Measurements from ENCODE around the gene ECE2. TPM values are rescaled to one million over a fixed set of nuclear protein-coding genes. Genes with fewer than 3 reads are reported as not detected.

ECE2 gene
- total RNA-seq: not detected

GRCh38 chr3:184275961-184276910 is at the start of gene ECE2:
TSS of gene ECE2 (plus strand) at chr3:184276022. CDS start at chr3:184276154, 132 bp downstream.
- CTCF ChIA-PET: no interaction called here
- POLR2A ChIA-PET: no interaction called here

DNA sequence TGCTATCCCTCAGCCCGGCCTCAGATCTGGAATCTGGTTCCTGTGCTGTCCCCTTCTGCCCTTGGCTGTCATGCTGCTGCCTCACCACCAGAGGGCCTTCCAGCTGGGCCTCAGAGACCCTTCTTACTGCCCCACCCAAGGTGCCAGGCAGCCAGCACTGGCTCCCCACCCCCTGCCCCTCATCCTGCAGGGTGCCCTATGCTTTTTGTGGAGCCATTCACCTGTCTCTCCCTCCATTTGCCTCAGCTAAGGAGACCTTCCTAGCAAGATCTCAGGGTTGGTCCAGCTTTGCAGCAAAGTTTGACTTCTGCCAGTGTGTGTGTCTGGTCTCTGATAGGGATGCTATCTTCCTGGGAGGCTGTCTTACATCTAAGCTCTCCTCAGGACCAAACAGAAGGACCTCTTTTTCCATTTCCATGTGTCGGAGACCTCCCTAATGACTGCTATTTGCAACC is 48.3 kb upstream of the ECE2 start:
- POLR2A ChIA-PET: interaction anchor here (1.4 kb wide), 1 partner anchor 23 kb away, joined by 3 read pairs; no protein-coding TSS in a partner anchor

DNA sequence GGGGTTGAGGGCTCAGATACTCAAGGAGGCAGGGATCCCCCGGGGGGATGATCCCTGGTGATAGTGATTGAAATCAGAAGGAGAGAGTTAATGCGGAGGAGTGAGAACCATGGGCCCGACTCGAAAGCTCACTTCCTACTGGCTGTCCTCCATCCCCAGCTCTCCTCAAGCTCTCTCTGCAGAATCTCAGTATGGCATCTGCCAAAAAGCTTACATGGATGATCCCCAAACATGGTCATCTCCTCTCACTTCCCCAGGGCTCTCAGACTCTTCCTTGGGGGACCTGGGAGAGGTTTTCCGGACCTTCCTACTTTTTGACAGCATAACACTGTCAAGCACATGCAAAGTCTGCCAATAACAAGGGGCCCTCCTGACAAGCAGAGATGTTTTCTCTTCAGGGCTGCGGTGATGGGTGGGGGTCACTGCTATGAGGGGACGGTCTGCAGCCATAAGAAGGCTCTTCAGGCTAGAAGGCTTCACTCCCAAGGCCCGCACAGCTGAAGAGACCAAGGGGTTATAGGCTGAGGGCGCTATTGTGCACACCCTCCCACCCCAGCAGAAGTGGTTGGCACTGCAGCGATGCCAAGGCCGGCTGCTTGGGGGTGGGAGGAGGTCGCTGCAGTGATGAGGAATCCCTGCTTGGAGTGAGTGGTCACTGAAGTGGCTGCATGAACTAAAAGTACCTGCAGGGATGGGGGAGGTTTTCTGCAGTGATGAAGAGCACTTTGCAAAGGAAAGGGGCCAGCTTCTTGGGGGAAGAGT is 47.3 kb upstream of the ECE2 start:
- ChIA-PET POLR2A (interaction anchor here (0.6 to 1.4 kb wide), 3 partner anchors 22 to 143 kb away, joined by 3 to 5 read pairs (median 3); no protein-coding TSS in a partner anchor), CTCF (interaction anchor here (0.6 to 4.1 kb wide), 17 partner anchors 9 to 457 kb away, joined by 3 to 29 read pairs (median 4); partner anchors contain the start of genes EEF1AKMT4 and FAM131A)

More for the DNA sequence above, 48.3 kb upstream of the ECE2 start:
- CTCF ChIA-PET: interaction anchor here (0.6 to 4.1 kb wide), 23 partner anchors 8 to 456 kb away, joined by 3 to 29 read pairs (median 4); partner anchors contain the start of genes EEF1AKMT4 and FAM131A

GRCh38 chr3:184229394-184230080 is 46.3 kb upstream of the ECE2 start, which contains the start of gene VWA5B2:
TSS of gene VWA5B2 (plus strand) at chr3:184229585. CDS start at chr3:184230529, 944 bp downstream.
- ChIA-PET CTCF (interaction anchor here (0.6 to 1.4 kb wide), 4 partner anchors 18 to 292 kb away, joined by 3 read pairs; no protein-coding TSS in a partner anchor), POLR2A (interaction anchor here (0.6 to 0.7 kb wide), 2 partner anchors 60 to 302 kb away, joined by 3 to 7 read pairs; no protein-coding TSS in a partner anchor)

- CTCF ChIA-PET: interaction anchor here (0.6 to 1.4 kb wide), 5 partner anchors 17 to 291 kb away, joined by 3 read pairs; no protein-coding TSS in a partner anchor
Observed at GRCh38 chr3:184230081-184230602, 45.7 kb upstream of the ECE2 start.

DNA sequence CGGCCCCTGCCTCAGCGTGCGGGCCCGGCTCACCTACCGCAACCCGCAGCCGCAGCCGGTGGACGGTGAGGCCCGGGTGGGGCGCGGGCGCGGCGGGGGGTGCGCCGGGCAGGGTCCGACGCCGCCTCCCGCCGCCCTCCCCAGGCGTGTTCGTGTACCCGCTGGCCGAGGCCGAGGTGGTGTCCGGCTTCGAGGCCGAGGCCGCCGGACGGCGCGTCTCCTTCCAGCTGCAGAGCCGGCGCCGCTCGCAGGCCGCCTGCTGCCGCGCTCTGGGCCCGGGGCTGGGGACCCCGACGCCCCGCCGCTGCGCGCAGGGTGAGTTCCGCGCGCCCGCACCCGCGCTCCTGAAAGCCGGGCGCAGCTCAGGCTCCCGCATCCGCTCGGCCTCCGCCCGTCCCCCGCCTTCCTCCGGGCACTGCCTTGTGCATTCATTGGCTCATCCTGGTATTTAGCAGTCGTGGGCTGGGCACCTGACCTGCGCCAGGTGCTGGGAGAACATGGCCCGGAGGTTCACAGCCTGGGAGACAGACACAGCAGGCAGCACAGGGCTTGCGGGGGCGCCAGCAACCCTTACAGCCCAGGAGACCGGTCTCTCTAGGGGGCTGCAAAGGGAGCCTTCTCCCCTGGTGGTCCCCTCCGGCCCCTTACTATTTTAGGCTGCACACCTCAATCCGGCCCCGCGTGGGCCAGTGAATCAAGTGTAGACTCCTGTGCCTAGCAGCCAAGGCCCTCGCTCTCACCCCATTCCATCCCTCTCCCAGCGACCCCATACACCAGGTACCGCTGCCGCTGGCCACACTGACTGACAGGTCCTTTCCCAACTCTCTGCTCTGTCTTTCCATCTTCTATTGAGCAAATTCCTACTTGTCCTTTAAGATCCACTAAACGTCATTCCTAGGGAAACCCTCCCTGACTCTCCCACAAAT is 45.0 kb upstream of the ECE2 start:
- POLR2A ChIA-PET: interaction anchor here (0.6 to 0.7 kb wide), 2 partner anchors 59 to 1257 kb away, joined by 3 read pairs; no protein-coding TSS in a partner anchor

More at GRCh38 chr3:184230081-184230602, 45.7 kb upstream of the ECE2 start:
- POLR2A ChIA-PET: interaction anchor here (0.7 kb wide), 1 partner anchor 60 kb away, joined by 3 read pairs; no protein-coding TSS in a partner anchor

DNA sequence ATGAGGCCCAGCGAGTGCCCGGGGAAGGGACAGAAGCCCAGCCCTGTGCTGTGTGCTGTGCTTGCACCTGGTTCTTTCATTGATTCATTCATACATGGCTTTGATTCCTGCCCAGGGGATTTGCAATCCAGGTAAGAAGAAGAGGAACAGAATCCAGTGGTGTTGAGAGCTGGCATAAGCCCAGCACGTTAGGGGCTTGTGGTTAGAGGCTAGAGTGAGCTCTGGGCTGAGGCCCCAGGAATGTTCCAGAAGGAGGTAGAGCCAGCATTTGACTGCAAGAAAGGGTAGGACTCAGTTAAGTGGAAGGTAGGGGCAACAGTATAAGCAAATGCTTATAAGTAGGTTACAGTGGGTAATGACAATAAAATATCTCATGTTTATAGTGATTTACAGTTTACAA is 44.2 kb upstream of the ECE2 start:
- CTCF ChIA-PET: interaction anchor here (0.6 to 1.1 kb wide), 2 partner anchors 9 to 12 kb away, joined by 3 read pairs; no protein-coding TSS in a partner anchor
- POLR2A ChIA-PET: interaction anchor here (0.6 kb wide), 1 partner anchor 1258 kb away, joined by 3 read pairs; no protein-coding TSS in a partner anchor

More for the DNA sequence above, 45.0 kb upstream of the ECE2 start:
- CTCF ChIA-PET: interaction anchor here (0.6 to 1.4 kb wide), 4 partner anchors 10 to 73 kb away, joined by 3 read pairs; no protein-coding TSS in a partner anchor

DNA sequence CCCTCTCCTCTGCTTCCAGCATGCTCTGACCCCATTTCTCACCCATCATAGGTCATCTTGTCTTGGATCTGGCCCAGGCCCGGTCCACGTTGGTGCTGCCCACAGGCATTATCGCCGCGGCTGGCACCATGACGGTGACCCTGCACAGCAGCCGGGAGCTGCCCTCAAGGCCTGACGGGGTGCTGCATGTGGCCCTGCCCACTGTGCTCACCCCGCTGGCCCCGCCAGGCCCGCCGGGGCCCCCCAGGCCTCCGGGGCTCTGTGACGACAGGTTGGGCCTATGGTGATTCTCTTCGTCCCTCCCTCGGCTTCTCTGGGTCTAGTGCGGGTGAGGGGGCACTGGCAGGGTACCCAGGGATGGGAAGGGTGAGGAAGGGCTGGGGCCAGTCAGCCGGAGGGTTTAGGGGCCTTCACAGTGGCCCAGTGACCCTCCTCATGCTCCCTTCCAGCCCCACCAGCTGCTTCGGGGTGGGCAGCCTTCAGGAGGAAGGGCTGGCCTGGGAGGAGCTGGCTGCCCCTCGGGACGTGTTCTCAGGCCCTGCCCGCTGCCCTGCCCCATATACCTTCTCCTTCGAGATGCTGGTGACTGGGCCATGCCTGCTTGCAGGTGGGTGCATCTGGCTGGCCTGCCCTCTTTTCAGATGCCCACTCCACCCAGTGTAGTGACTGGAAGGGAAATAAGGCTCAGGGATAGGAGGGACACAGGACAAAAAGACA is 42.5 kb upstream of the ECE2 start:
- ChIA-PET CTCF (no interaction called here), POLR2A (no interaction called here)

DNA sequence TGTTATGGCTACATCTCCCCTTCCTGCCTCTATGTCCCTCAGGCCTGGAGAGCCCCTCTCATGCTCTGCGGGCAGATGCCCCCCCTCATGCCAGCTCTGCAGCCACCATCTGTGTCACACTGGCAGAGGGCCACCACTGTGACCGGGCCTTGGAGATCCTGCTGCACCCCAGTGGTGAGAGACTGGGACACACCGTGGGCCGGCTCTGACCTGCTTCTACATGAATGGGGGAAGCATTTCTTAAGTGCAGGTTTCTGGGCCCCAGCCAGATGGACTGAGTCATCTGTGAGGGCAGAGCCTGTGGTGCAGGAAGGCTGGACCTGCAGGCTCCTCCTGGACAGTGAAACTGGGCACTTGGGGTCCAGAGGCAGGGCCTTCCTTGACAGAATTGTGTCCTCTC is 41.6 kb upstream of the ECE2 start:
- CTCF ChIA-PET: no interaction called here
- POLR2A ChIA-PET: no interaction called here

GRCh38 chr3:184234671-184235380 is 41.0 kb upstream of the ECE2 start:
- ChIA-PET CTCF (no interaction called here), POLR2A (no interaction called here)

DNA sequence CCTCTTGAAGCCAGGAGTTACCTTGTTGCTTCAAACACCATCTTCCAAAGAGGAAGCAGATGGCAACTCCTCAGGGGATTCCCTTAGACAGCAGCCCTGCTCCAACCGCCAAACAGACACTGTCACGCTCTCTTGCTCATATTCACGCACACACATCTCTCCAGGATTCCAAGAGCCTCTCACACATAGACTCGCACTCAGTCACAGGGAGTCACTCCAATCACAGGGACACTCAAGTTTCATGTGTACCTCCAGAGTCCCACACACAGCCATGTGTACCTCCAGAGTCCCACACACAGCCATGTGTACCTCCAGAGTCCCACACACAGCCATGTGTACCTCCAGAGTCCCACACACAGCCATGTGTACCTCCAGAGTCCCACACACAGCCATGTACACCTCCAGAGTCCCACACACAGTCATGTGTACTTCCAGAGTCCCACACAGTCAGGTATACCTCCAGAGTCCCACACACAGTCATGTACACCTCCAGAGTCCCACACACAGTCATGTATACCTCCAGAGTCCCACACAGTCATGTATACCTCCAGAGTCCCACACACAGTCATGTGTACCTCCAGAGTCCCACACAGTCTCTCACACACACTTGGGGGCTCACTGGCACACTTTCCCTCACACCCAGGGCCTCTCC is 40.3 kb upstream of the ECE2 start:
- POLR2A ChIA-PET: no interaction called here
- CTCF ChIA-PET: no interaction called here

- ChIA-PET POLR2A (no interaction called here), CTCF (interaction anchor here (2.7 kb wide), 1 partner anchor 14 kb away, joined by 7 read pairs; the partner anchor contains the start of gene EEF1AKMT4)
Observed at GRCh38 chr3:184236033-184236410, 39.8 kb upstream of the ECE2 start.

DNA sequence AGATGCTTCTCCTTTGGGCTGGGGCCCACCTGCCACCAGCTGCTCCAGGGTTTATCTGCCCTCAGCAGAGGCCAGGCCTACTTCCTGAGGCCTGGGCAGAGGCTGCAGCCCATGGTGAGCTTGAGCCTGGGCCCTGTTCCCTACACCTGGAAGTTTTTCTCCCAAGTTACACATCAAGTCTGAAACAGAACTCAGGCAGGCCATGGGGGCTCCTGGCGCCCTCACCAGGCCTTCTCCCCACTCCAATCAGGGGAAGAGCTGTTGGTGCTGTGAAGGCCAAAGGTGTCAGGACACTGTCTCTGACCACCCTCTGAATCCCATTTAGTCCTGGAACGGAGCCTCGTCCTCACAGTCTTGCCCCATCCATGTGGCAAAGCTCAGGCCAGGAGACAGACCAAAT is 39.2 kb upstream of the ECE2 start:
- CTCF ChIA-PET: interaction anchor here (0.6 to 2.7 kb wide), 3 partner anchors 9 to 13 kb away, joined by 3 to 15 read pairs (median 7); partner anchors contain the start of gene EEF1AKMT4

GRCh38 chr3:184237211-184237610 is 38.6 kb upstream of the ECE2 start:
- CTCF ChIA-PET: interaction anchor here (0.6 to 2.7 kb wide), 3 partner anchors 9 to 13 kb away, joined by 3 to 15 read pairs (median 7); partner anchors contain the start of gene EEF1AKMT4
- POLR2A ChIA-PET: no interaction called here

More for the DNA sequence above, 39.2 kb upstream of the ECE2 start:
- POLR2A ChIA-PET: no interaction called here

DNA sequence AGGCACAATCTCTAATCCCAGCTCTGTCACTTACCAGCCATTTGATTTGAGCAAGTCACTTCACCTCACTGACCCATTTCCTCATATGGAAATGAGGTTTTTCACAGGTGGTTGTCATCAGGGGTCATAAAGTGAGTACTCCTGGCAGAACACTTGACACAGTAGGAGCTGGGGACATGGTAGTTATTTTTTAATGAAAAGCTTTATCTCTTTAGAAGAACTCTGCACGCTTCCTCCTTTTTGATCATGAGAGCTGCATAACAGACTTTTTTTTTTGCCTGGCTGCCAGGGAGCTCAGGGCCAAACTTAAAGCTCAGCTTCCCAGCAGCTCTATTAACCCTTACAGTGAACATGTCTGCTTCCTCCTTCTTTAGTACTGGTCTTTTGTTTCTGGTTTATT is 38.0 kb upstream of the ECE2 start:
- ChIA-PET CTCF (interaction anchor here (0.5 to 2.7 kb wide), 3 partner anchors 10 to 15 kb away, joined by 4 to 15 read pairs (median 7); partner anchors contain the start of gene EEF1AKMT4), POLR2A (no interaction called here)
